Endothelial cell of umbilical vein (primary cell): Measurements from ENCODE around the gene ABL1.

Experiments used
- CTCF ChIP-seq, 2 donors: IDR thresholded peaks; 1 replicate in 1 of 2; 2 replicates in 1 of 2; pipeline ENCODE4 v1.5.1; 2011; ENCODE audit warnings: low read length in 2 of 2, mild to moderate bottlenecking in 2 of 2, moderate library complexity in 2 of 2, control low read depth in 1 of 2, inconsistent platforms in 1 of 2, low read depth in 1 of 2; ENCODE audit not compliant: insufficient read depth in 1 of 2; ENCODE audit errors: extremely low read depth in 1 of 2
- EZH2 ChIP-seq: IDR thresholded peaks from 2 replicates; pipeline ENCODE4 v1.6.1; 2012; ENCODE audit warnings: borderline replicate concordance, low read depth, mild to moderate bottlenecking, moderate library complexity, low read length, inconsistent platforms; ENCODE audit not compliant: severe bottlenecking
- POLR2A ChIP-seq: IDR thresholded peaks from 2 replicates; pipeline ENCODE4 v1.6.1; 2012; ENCODE audit warnings: low read depth, mild to moderate bottlenecking, control low read depth, low read length
- POLR2AphosphoS5 ChIP-seq: IDR thresholded peaks from 2 replicates; pipeline ENCODE4 v1.6.1; 2012; ENCODE audit warnings: low read depth, mild to moderate bottlenecking, control low read depth, low read length, moderate library complexity; ENCODE audit not compliant: insufficient read depth

DNA sequence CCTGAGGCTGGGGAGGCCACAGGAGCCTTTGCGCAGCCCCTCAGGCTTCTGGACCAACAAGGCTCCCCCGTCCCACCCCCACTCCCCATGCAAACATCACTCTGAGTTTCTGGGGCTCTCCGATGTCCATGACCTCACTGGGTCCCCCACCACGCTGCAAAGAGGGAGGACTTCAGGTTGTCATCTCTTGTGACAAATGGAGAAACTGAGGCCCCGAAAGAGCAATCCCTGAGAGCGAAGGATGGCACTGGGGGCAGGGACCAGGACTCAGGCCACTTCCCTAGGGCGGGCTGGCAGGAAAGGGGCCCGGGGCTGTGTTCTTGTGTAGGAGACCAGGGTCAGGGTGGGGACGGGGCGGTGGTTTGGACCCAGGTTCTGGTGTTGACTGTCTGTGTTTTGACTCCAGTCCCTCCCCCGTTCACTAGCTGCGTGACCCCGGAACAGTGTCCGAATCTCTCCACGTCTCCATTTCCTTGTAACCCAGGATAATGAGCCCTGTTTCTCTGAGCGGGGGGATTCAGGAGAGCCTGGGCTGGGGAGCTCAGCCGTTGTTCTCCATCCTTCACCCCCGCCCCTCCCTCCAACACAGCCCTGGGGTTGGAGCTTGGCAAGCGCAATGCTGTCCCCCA lies 90.1 kb downstream of the ABL1 start:
- no peak for TF ChIP-seq CTCF (IDR thresholded peaks at IDR 0.05; ENCODE audit: extremely low read depth in 1 of 2, insufficient read depth in 1 of 2, low read depth in 1 of 2, low read length in 2 of 2)
- no peak for TF ChIP-seq EZH2
- no peak for TF ChIP-seq POLR2A
- no peak for TF ChIP-seq POLR2AphosphoS5
